Stimulated activated CD8-positive, alpha-beta memory T cell treated with anti-CD3 and anti-CD28 coated beads, Interleukin-4, amount 100 ng/mL, for 4 hours (primary cell): ENCODE results near the gene KRTAP5-2.
"Not testable (repeated sequence)": the region's sequence is repeated elsewhere in the genome, so short reads cannot be mapped to it uniquely, and the experiment has no call there.

Source experiments
- DNase-seq, 2 donors: peaks; one replicate each; pipeline ENCODE4 v3.0.0-alpha.2; 2020; ENCODE audit warnings: low read depth in 2 of 2, low spot score in 1 of 2

Gene KRTAP5-2, protein sequence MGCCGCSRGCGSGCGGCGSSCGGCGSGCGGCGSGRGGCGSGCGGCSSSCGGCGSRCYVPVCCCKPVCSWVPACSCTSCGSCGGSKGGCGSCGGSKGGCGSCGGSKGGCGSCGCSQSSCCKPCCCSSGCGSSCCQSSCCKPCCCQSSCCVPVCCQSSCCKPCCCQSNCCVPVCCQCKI

DNA sequence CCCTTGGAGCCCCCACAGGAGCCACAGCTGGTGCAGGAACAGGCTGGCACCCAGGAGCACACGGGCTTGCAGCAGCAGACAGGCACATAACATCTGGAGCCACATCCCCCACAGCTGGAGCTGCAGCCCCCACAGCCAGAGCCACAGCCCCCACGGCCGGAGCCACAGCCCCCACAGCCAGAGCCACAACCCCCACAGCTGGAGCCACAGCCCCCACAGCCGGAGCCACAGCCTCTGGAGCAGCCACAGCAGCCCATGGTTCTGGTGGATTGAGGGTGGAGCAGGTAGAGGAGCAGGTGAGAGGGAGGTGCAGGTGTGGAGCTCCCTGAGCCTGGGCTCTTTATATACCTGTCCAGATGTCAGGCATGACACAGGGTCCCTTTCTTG lies at the start of gene KRTAP5-2:
TSS of gene KRTAP5-2 (minus strand) at position 301 of the 387 bp plus-strand sequence. CDS start at position 257, 44 bp downstream.
- DNase-seq, result no peak

DNA sequence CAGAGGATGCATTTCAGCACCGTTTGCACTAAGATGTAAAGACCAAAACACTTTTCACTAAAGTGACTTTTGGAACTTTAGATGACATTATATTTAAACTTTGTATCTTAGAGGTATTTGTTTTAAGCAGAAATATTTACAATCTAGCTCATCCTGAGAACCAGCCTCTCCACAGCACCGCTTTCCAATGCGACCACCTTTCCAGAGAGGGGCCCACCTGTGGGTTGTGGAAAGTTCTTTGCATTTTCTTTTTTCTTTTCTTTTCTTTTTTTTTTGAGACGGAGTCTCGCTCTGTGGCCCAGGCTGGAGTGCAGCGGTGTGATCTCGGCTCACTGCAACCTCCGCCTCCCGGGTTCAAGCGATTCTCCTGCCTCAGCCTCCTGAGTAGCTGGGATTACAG lies 48.4 kb upstream of the KRTAP5-2 start:
- not testable (repeated sequence) for DNase-seq

DNA sequence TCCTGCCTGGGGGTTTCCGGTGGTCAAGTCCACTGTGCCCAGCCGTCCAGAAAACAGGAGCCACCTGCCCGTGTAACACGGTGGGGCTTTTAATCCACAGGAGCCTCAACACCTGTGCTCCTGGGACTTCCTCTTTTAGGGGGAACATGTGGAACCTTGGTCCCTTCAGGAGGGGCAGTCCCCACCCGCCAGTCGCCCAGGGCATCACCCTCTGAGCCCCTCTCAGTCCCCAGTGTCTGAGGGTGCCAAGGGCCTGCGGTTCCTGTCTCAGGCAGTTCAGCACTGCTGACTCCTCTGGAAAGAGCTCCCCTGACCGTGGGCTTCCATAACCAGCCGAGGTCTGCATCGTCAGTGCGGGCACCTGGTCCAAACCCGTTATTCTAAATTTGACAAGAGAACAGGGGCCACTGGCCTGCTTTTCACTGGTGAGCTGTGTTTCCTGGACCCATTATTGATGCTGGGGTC lies 47.3 kb upstream of the KRTAP5-2 start:
- no peak for DNase-seq

DNA sequence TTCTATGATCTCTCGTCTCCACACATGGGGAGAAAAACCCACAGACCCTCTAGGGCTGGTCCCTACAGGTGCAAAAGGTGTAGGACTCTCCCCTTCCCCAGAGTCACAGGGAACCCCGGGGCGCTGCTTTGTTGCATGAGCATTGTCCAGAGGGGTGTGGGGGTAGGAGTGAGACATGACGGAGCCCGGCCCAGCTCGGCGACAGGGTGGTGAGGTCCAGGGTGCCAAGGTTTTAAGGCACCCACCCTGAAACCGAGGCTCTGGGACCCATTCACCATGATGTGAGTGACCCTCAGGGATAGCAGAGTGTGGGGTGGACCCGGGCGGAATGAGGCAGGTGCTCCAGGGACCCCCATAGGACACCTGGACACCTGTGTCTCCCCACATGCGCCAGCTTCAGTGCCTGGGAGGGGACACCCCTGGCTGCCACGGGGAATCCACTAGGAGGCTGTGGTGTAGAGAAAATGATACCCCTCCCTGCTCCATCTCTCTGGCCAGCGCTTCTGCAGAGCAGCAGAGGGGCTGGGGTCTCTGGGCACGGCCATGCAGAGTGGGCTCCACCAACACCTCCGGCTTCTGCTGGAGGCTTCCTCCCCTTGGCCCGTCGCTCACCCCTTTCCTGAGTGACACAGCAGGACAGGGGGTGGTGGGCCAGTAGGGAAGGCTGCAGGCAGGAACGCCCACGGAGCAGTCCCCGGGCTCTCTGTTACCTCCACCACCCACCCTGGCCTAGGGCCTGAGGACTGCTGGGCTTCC lies 46.7 kb upstream of the KRTAP5-2 start:
- DNase-seq, result no peak

DNA sequence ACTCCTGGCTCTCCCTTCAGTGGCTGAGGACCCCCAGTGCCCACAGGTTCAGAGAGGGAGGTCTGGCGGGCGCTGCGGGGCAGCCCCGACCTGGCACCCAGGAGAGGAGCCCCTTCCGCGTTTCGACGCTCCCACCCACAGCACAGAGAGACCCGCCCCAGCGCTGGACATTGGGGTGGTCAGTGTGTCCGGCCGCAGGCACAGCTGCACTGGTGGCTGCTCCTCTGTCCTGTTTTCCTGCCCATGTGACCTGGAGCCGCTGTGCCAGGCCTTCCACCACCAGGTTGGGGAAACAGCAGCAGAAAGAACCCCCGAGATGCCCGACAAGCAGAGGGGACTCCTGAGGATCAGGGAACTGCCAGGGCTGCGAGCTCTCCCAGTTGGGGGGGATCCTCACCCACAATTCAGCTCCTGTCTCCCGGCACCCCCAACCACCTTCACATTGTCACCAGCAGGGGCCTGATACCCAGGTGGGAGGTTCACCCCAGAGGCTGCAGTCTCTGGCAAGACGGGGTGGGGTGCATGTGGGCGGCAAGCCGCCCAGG lies 45.1 kb upstream of the KRTAP5-2 start:
- no peak for DNase-seq

DNA sequence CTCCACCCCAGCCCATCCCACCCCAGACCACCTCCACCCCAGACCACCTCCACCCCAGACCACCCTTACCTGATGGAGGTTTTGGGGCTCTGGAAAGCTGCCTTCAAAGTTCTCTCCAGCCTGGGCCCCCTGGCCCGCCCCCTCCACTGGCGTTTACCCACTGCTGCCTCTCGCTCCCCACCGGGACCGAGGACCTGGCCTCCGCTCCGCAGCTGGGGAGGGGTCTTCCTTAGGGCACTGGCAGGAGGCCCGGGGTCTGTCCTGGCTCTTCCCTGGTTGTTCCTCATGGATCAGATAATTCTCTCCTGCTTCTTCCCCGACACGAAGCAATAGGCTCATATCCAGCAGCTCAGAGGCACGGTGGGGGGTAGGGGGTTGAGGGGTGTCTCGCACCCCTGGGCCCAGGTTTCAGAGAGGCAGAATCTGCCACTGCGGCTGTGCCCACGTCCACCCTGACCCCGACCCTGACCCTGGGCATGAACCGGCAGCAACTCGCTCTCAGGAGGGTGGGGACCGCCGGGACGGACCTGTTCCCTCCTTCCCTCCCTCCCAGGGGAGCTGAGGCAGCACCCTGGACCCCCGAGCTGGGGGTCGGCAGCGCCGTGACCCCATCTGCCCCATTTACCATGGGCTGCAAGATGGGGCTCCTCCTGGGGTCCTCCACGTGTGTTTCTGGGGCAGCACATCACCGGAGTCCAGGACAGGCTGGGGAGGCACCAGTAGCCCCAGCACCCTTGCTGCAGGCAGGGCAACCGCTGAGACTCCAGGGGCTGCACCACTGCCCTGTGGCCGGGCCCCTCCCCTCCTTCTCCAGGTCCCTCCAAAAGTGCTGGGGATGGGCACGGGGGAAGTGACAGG lies 44.4 kb upstream of the KRTAP5-2 start:
- DNase-seq, result no peak

DNA sequence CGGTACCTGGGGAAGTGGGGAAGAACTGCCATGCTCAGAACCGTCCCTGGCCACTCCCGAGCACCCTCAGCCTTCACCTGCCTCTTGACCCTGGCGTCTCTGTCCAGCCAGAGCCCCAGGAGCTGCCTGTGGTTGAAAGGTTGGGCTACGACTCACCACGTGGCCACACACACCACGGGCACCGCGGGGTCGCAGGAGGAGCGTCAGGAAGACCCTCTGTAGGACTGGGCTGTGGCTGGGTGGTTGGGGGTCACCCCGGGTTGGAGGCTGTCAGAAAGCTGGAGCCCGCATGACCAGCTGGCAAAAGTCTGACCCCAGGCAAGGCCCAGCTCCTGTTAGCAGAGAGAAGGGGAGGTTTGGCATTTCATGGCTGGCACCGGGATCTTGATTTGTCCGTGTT lies 43.0 kb upstream of the KRTAP5-2 start:
- no peak for DNase-seq

DNA sequence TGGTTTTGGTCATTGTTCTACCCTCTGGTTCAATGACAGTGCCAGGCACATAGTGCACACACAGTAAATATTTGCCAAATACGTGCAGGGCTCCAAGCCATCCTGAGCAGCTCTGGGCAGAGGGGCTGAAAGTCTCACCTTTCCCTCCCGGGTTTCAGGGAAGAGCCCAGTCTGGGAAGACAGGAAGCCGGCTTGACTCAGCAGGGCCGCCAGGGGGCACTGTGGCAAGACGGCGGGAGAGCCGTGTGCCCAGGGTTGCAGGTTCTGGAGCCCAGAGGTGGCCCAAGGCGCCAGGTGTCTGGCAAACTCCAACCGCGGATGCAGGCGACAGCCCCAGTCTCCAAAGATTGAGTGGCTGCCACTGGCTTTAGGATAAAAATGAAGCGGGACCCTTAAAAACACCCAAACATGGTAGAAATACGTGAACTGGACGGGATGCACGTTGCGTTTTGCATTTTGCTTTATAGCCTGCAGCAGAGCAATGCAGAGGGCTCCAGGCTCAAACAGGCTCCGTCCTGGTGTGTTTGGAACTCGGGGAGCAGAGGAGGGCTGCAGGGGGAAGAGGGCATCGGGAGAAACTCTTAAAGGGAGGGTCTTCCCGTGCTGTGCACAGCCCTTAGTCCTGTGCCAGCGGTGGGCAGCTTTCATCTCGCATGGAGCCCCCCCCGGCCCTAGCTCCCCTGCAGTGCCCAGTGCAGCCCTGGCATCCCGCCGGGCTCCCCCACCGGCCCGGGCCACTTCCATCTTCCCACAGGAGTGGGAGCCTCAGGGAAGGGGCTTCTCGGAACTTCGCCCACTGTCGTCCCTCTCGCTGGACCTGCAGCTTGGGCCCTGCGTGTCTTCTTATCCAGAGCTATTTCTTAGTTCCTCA lies 42.2 kb upstream of the KRTAP5-2 start:
- DNase-seq, result no peak

DNA sequence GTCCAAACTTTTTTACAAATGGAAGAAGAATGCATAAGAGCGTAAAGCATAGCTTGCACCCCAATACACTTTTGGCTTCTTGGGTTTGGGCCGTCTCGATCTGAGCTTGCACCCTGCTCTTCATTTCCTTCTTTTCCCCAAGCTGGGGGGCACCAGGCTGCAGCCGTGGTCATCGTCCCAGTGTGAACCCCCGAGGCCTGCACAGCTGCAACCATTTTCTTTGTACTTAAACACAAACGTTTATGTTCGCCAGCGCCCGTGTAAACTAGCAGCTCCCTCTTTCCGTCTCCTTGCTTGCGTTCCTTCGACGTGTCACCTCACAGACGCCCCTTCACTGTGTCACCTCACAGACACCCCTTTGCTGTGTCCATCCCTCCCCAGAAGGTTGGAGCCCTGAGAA lies 41.6 kb upstream of the KRTAP5-2 start:
- no peak for DNase-seq

DNA sequence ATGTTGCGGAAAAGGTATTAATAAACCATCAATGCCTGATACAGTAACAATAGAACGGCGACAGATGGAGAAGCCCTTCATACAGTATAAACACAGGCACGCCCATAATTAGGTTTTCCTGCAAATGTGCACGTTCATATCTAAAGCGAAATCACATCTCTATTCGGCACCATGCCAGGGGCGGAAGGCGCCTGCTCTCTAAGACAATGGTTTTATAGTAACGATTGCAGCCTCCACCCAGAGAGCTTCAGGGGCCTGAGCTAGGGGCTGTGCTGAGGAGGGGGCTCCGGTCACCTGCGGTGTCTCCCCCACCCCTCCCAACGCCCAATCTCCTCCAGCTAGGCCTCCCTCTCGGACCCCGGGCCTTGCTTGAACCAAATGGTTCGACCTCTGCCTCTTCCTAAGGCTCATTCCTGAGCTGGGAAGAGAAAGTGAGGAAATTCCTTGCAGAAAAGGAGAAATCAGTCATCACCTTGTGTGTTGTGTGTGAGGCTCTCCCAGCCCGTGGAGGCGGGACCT lies 41.1 kb upstream of the KRTAP5-2 start:
- DNase-seq, result no peak

DNA sequence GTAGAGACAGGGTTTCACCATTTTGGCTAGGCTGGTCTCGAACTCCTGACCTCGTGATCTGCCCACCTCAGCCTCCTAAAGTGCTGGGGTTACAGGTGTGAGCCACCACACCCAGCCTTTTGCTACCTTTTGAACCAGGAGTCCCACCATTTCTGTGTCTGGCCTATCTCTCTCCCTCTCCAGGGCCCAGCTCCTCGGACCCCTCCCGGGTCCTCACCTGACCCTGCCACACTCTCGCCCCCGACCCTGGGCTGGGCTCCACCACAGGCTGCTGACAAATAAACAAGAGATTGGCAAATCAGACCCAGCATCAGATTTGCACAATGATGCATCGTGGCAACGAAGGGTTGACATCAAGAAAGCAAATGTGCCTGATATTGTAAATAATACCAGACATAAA lies 40.2 kb upstream of the KRTAP5-2 start:
- DNase-seq, result no peak

DNA sequence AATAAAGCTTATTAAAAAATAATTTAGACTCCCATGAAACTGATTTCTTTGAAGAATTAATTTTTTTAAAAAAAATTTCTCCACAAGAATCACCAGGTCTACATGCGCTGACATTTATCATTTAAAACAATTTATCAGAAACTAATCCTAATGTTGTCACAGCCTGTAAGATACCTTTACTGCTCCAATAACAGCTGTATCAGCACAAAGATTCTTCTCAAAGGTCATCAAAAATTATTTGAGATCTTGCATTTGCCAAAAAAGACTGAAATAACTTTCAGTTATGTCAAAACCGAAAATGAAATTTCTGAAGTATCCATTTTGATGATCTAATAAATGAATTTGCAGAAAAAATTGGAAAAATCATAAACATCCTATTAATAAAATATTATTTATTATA lies 39.5 kb upstream of the KRTAP5-2 start:
- DNase-seq, result no peak

DNA sequence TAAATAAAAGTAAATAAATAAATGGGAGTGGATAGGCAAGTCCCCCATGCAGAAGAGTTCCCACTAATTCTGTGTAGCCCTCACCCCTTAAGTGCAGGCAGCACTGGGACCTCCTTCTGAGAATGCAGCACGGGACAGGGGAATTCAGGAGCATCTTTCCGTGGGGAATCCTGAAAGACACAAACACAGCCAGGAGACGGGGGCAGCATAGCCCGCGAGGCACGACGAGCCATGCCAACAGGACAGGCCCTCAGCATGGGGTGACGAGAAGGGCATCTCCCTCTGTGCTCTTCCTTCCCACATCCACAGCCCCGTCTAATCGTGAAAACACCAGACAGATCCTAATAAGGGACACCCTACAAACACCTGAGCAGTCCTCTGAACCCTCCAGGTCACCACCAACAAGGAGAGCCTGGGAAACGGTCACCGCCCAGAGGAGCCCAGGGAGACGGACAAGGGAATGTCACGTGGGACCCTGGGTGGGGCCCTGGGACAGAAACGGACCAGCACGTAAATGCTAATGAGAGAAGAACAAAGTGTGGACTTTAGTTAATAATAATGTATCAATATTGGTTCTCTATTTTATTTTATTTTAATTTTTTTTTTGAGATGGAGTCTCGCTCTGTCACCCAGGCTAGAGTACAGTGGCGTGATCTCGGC lies 38.3 kb upstream of the KRTAP5-2 start:
- no peak for DNase-seq

DNA sequence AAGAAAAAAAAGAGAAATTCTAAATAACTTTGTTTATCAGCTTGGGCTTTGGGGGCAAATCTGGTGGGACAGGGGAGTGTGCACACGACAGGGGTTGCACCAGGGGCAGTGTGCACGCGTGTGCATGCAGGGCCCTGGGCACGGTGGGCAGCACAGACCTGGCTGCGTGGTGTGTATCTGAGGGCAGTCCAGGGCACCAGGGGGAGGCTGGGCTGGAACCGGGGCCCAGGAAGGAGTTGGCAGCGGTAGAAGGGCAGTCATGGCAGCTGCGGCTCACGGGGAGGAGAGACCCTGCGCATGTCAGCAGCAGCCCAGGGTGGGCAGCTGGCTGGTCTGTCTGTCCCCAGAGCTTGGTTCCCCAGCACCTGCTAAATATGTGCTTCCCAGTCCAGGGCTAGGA lies 35.8 kb upstream of the KRTAP5-2 start:
- no peak for DNase-seq

DNA sequence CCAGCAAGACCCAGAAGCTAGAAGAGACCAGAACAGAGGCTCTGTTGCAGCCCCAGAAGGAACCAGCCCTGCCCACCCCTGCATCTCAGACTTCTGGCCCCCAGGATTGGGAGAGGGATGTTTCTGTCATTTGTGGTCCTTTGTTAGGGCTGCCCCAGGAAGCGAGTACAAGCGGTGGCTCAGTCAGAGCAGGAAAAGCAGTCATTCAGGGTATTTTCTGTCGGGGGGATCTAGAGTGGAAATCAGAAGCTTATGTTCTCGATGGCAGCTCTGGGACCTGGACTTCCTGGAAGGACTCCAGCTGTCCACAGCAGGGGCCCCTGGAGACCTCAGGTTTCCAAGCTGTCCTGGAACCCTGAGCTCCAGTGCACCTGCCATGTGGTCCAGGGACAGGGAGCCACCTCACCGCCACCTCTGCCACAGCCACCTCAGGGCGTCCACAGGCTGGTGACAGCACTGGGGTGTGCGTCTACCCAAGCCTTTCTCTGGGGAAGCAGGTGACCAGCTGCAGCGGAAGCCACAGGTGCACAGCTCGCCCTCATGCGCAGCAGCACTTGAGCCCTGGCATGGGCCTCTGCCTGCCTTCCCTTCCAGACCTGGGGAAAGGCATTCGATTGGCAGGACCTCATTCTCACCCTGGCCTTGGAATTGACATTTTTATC lies 34.1 kb upstream of the KRTAP5-2 start:
- no peak for DNase-seq

DNA sequence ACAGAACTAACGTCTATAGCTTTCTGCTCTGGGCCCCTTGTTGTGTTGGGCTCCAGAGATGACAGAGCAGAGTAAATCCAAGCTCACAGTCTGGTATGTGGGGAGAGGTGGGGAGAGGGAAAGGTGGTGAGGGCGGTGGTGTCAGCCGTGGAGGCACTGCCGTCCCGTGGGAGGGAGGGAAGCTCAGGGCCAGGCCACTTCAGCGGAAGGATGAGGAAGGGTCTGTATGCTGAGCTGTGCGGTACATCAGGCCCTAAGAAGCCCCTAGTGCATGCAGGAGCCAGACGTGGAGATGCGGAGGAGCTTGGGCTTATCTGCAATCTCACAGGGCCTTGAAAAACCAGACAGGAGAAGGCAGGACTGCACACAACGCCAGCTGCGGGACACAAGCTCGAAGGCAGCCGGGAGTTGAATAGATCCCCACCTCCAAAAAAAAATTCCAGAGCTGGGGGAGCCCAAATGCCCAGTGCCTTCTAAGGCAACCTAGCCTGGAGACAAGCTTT lies 33.0 kb upstream of the KRTAP5-2 start:
- DNase-seq, result no peak

DNA sequence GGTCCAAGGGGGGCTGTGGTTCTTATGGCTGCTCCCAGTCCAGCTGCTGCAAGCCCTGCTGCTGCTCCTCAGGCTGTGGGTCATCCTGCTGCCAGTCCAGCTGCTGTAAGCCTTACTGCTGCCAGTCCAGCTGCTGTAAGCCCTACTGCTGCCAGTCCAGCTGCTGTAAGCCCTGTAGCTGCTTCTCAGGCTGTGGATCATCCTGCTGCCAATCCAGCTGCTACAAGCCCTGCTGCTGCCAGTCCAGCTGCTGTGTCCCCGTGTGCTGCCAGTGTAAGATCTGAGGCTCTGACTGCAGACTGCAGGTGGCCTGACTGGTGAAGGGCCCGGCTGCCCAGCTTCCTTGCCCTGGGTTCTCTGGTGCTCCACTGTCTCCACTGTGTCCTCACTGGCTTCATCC lies 32.2 kb upstream of the KRTAP5-2 start:
- DNase-seq, result no peak

DNA sequence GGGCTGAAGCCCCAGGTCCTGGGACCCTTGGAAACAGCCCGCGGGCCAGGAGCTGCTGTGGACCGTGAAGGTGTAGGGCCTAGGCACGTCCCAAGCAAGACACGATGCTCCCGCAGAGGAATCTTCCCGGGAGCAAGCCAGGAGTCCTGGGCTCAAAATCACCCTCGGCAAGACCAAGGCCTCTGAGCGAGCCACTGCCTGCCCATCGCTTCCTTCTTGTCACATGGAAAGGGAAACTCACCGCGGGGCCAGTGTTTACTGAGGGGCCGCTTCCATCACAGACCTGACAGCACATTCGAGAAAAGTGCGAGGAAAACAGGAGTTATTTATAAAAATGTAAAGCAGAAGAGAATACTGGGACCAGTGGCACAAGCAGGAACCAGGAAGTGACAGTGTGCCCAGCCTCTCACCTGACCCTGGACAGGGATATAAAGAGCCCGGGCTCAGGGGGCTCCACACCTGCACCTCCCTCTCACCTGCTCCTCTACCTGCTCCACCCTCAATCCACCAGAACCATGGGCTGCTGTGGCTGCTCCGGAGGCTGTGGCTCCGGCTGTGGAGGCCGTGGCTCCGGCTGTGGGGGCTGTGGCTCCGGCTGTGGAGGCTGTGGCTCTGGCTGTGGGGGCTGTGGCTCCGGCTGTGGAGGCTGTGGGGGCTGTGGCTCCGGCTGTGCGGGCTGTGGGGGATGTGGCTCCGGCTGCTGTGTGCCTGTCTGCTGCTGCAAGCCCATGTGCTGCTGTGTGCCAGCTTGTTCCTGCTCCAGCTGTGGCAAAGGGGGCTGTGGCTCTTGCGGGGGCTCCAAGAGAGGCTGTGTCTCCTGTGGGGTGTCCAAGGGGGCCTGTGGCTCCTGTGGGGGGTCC lies 31.5 kb upstream of the KRTAP5-2 start, which contains the start of gene KRTAP5-5:
TSS of gene KRTAP5-5 (plus strand) at position 450 of the 860 bp plus-strand sequence. CDS start at position 516, 66 bp downstream.
- no peak for DNase-seq
